ENCODE results near the gene PDAP1. TPM values are rescaled to one million over a fixed set of nuclear protein-coding genes. Genes with fewer than 3 reads are reported as not detected.

The PDAP1 gene
- total and polyA plus RNA-seq, 9 of the 15 experiments (the other 6 are each of a cell fraction or from before 2014, with no cell fraction given), result 10.2 to 315 (median 129) TPM

- TF ChIP-seq TBL1XR1 (IDR thresholded peaks at IDR 0.05; ENCODE audit: low read length in 2 of 2), result no peak
- no peak for TF ChIP-seq USF1 (CRISPR knock-in tag; IDR thresholded peaks at IDR 0.05)
- TF ChIP-seq DIDO1 (tag; IDR thresholded peaks at IDR 0.05; ENCODE audit: low read depth), result no peak
- no peak for TF ChIP-seq ZNF696 (CRISPR knock-in tag; conservative IDR thresholded peaks at IDR 0.05)
- peak; percentile 57 for TF ChIP-seq NFE2 (IDR thresholded peaks at IDR 0.05; ENCODE audit: low read depth)
- peak in 1 of 2 experiments; percentile 15; a peak in 1 of 4 replicates for TF ChIP-seq RAD21 (CRISPR knock-in tag; conservative IDR thresholded peaks at IDR 0.05 in 1 of 2, IDR thresholded peaks at IDR 0.05 in 1 of 2)
- no peak for TF ChIP-seq JUNB (CRISPR knock-in tag; conservative IDR thresholded peaks at IDR 0.05)
- no peak for TF ChIP-seq ZNF445 (CRISPR knock-in tag; IDR thresholded peaks at IDR 0.05; ENCODE audit: low read depth)
- TF ChIP-seq GATAD2A (IDR thresholded peaks at IDR 0.05), result no peak
- TF ChIP-seq AFF4 (CRISPR knock-in tag; IDR thresholded peaks at IDR 0.05), result no peak
- TF ChIP-seq ZNF785 (CRISPR knock-in tag; IDR thresholded peaks at IDR 0.05), result no peak
- TF ChIP-seq E2F4 (CRISPR knock-in tag; IDR thresholded peaks at IDR 0.05; ENCODE audit: low read depth), result no peak
- TF ChIP-seq GABPB1 (CRISPR knock-in tag; IDR thresholded peaks at IDR 0.05), result no peak
- peak; percentile 52; the same call in 1 of the 2 replicates for TF ChIP-seq DPF2 (IDR thresholded peaks at IDR 0.05)
- no peak for TF ChIP-seq TFAP4 (CRISPR knock-in tag; IDR thresholded peaks at IDR 0.05; ENCODE audit: borderline replicate concordance)
- TF ChIP-seq MCM5 (IDR thresholded peaks at IDR 0.05; ENCODE audit: low read depth), result no peak
- TF ChIP-seq DEAF1 (CRISPR knock-in tag; IDR thresholded peaks at IDR 0.05), result no peak
- TF ChIP-seq RHOXF2B (CRISPR knock-in tag; conservative IDR thresholded peaks at IDR 0.05), result no peak
- TF ChIP-seq PHF20 (IDR thresholded peaks at IDR 0.05; ENCODE audit: partially characterized antibody), result no peak
- TF ChIP-seq HDGF (IDR thresholded peaks at IDR 0.05), result no peak
- TF ChIP-seq TEAD4 (IDR thresholded peaks at IDR 0.05; ENCODE audit: low read length), result peak; percentile 37; the same call in 1 of the 2 replicates
- TF ChIP-seq TEAD4 (CRISPR knock-in tag; IDR thresholded peaks at IDR 0.05; ENCODE audit: borderline replicate concordance), result no peak
- TF ChIP-seq STAG1 (CRISPR knock-in tag; IDR thresholded peaks at IDR 0.05; ENCODE audit: borderline replicate concordance), result no peak
Measured at GRCh38 chr7:99362801-99363200, 45.6 kb downstream of the PDAP1 start (continued).

All from K562 (cell line).